AG04450 (cell line): Measurements from ENCODE around the gene DNAJC5G. TPM values are rescaled to one million over a fixed set of nuclear protein-coding genes. Genes with fewer than 3 reads are reported as not detected.

Experiments
- CTCF ChIA-PET: fragments of 300-600, 350-600 bp; formaldehyde crosslinking; extraction: SDS; loops from one replicate; lab custom pipeline; 2022; ENCODE audit warnings: antibody characterized with exemption, inconsistent platforms; lab: Charles Lee
- POLR2A ChIA-PET: fragments of 350-600 bp; formaldehyde crosslinking; extraction: SDS; loops from one replicate; lab custom pipeline; 2021; ENCODE audit warnings: antibody characterized with exemption, inconsistent platforms; lab: Yijun Ruan, JAX
- DNase-seq: peaks from one replicate; pipeline ENCODE4 v3.0.0-alpha.2; 2011; ENCODE audit warnings: low read depth, low spot score
- H3K27ac ChIP-seq: one replicate; pipeline ENCODE4 v1.5.1; 2012; ENCODE audit warnings: low read depth, low read length, control low read depth
- H3K27me3 ChIP-seq: one replicate; pipeline ENCODE4 v1.6.0; 2012; ENCODE audit warnings: low read length; ENCODE audit not compliant: control insufficient read depth, insufficient read depth
- H3K4me3 ChIP-seq: 2 replicates; pipeline ENCODE4 v1.5.1; 2011; ENCODE audit warnings: mild to moderate bottlenecking, low read depth, low read length, control low read depth
- H3K9me3 ChIP-seq: 2 replicates; pipeline ENCODE4 v1.5.1; 2012; ENCODE audit warnings: low read length; ENCODE audit not compliant: control insufficient read depth, insufficient read depth
- polyA plus RNA-seq: library from polyadenylated mRNA; depleted of rRNA; stranded (reverse); fragments of >200 nt; gene quantifications from 2 replicates; pipeline ENCODE4 v1.2.3, GENCODE V29; 2011
- TF ChIP-seq, protein P1 (sequence below): IDR thresholded peaks from 2 replicates; pipeline ENCODE4 v1.5.1; 2011; ENCODE audit warnings: low read depth, low read length, control low read depth, inconsistent platforms

The DNAJC5G gene
- polyA plus RNA-seq, 1 experiment: not detected

DNA sequence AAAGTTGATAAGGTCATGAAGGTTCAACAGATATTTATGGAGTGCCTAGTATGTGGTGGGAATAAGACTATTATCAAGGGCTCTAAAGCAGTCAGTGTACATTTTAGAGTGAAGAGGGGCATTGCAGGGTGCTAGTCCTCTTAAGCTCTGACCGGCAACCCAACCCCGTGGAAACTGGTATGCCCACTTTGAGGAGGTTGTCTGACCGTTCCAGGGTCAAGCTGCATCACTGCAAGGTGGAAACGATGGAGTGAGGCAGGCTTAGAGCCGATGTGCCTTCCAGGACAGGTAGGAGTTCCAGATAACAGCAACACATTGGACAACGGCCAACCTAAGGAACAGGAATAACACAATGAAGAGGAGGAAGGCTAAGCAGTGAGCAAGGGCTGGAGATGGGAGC is 34.4 kb downstream of the DNAJC5G start:
- Histone ChIP-seq H3K27ac (no peak overlapping the region), H3K4me3 (no peak overlapping the region), H3K9me3 (peaks cover 4% of the 10 kb centered on the region; the same call in 1 of the 2 replicates), H3K27me3 (peaks cover 37% of the 10 kb centered on the region)
- ChIA-PET POLR2A (interaction anchor here (0.7 kb wide), 1 partner anchor 8 kb away, joined by 6 read pairs; no protein-coding TSS in a partner anchor), CTCF (interaction anchor here (0.8 to 1.3 kb wide), 2 partner anchors 11 to 373 kb away, joined by 3 read pairs; no protein-coding TSS in a partner anchor)
- TF ChIP-seq, protein P1, sequence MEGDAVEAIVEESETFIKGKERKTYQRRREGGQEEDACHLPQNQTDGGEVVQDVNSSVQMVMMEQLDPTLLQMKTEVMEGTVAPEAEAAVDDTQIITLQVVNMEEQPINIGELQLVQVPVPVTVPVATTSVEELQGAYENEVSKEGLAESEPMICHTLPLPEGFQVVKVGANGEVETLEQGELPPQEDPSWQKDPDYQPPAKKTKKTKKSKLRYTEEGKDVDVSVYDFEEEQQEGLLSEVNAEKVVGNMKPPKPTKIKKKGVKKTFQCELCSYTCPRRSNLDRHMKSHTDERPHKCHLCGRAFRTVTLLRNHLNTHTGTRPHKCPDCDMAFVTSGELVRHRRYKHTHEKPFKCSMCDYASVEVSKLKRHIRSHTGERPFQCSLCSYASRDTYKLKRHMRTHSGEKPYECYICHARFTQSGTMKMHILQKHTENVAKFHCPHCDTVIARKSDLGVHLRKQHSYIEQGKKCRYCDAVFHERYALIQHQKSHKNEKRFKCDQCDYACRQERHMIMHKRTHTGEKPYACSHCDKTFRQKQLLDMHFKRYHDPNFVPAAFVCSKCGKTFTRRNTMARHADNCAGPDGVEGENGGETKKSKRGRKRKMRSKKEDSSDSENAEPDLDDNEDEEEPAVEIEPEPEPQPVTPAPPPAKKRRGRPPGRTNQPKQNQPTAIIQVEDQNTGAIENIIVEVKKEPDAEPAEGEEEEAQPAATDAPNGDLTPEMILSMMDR: no peak
- no peak for DNase-seq

DNA sequence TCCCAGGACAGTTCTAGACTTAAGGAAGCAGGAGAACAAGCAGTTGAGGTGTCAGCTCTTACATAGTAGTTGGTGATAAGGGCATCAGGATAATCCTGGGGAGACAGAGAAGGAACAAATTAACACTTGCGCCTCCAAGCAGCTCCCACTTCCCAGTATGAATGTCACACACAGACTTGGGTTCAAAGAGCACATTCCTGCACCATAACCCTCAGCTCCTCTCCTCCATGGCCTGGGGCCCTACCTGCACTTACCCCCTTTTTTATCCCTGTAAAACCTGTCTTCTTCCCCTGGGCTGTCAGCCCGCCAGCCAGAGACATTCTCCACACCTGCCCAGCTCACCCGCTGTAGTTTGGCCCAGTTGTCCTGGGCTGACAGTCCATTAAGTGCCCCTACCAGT is 36.9 kb downstream of the DNAJC5G start:
- DNase-seq: no peak
- peaks cover 14% of the 10 kb centered on the region for H3K27me3 ChIP-seq
- H3K27ac ChIP-seq: no peak overlapping the region
- ChIA-PET POLR2A (interaction anchor here (1.1 kb wide), 1 partner anchor 11 kb away, joined by 3 read pairs; the partner anchor contains the start of gene MPV17), CTCF (interaction anchor here (1.8 kb wide), 1 partner anchor 9 kb away, joined by 6 read pairs; no protein-coding TSS in a partner anchor)
- H3K9me3 ChIP-seq: no peaks in the 10 kb centered on the region; the same call in 1 of the 2 replicates
- no peak overlapping the region for H3K4me3 ChIP-seq
- TF ChIP-seq, protein P1: no peak

DNA sequence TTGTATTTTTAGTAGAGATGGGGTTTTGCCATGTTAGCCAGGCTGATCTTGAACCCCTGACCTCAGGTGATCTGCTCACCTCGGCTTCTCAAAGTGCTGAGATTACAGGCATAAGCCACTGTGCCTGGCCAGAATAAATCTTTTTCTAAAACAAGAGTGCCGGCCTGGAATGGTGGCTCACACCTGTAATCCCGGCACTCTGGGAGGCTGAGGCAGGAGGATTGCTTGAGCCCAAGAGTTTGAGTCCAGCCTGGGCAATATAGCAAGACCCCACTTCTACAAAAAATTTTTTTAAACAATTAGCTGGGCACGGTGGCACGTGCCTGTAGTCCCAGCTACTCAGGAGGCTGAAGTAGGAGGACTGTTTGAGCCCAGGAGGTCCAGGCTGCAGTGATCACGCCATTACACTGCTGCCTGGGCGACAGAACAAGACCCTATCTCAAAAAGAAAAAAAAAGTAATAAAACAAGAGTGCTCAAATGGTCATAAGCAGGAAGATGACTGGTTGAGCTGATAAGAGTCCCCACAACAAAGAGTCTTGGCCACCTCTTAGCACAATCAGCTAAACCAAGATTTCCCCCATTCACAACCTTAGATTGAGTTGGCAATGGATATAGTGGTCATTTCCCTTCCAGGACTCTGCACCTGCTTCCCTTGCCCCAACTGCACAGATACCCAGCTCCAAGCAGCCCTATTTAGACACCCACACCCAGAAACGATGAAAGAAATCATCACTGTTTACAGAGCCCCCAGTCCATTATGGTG is 38.8 kb downstream of the DNAJC5G start:
- POLR2A ChIA-PET: no interaction called here

DNA sequence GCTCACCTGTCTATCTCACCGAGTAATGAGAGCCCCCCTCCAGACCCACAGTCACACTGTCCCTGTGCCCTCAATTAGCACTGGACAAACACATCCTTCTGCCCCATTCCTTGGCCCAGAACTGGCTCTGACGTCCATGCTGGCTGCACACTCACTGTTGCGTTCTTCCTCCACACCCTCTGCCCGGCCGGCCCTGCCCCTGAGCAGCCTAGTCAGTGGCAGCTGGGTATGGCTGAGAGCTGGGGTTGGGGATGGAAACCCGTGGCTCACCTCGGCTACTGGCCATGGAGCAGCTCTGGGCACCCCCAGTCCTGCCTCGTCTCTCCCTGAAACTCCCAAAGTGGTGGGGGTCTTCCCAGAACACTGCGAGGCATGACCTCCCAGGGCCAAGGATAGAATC is 39.5 kb downstream of the DNAJC5G start:
- Histone ChIP-seq H3K27ac (no peak overlapping the region), H3K27me3 (no peaks in the 10 kb centered on the region), H3K9me3 (no peaks in the 10 kb centered on the region), H3K4me3 (no peak overlapping the region)
- CTCF ChIA-PET: no interaction called here
- POLR2A ChIA-PET: interaction anchor here (0.6 kb wide), 1 partner anchor 31 kb away, joined by 6 read pairs; no protein-coding TSS in a partner anchor
- no peak for DNase-seq
- TF ChIP-seq, protein P1: no peak

More for the DNA sequence above, 38.8 kb downstream of the DNAJC5G start:
- no peaks in the 10 kb centered on the region for H3K27me3 ChIP-seq
- no peak overlapping the region for H3K27ac ChIP-seq
- no peak for DNase-seq
- H3K4me3 ChIP-seq: no peak overlapping the region
- CTCF ChIA-PET: no interaction called here
- no peaks in the 10 kb centered on the region for H3K9me3 ChIP-seq
- TF ChIP-seq, protein P1: no peak

DNA sequence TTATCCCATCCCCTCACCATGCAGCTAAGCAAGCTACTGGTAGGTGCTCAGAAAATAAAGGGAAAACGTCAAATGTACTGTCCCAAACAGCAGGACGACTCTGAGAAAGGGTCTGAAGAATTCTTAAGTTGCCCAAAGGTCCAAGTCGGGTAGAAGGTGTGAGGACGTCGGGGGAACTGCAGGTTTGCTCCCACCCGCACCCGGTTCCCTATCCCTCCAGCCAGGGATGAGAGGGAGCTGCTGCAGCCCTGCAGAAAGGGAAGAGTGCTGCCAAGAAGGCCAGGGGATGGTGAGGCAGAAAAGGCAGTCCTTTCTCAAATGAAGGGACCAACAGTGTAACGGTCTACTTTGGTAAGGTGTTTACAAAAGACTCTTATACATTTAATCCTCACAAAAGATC is 39.9 kb downstream of the DNAJC5G start:
- no peak for DNase-seq
- Histone ChIP-seq H3K27ac (no peak overlapping the region), H3K9me3 (no peaks in the 10 kb centered on the region), H3K27me3 (no peaks in the 10 kb centered on the region), H3K4me3 (no peak overlapping the region)
- ChIA-PET POLR2A (interaction anchor here (0.6 kb wide), 1 partner anchor 30 kb away, joined by 6 read pairs; no protein-coding TSS in a partner anchor), CTCF (no interaction called here)
- TF ChIP-seq, protein P1: no peak
